ENCODE data around the gene ADAM15. TPM values are rescaled to one million over a fixed set of nuclear protein-coding genes. Genes with fewer than 3 reads are reported as not detected.

ADAM15 gene, protein sequence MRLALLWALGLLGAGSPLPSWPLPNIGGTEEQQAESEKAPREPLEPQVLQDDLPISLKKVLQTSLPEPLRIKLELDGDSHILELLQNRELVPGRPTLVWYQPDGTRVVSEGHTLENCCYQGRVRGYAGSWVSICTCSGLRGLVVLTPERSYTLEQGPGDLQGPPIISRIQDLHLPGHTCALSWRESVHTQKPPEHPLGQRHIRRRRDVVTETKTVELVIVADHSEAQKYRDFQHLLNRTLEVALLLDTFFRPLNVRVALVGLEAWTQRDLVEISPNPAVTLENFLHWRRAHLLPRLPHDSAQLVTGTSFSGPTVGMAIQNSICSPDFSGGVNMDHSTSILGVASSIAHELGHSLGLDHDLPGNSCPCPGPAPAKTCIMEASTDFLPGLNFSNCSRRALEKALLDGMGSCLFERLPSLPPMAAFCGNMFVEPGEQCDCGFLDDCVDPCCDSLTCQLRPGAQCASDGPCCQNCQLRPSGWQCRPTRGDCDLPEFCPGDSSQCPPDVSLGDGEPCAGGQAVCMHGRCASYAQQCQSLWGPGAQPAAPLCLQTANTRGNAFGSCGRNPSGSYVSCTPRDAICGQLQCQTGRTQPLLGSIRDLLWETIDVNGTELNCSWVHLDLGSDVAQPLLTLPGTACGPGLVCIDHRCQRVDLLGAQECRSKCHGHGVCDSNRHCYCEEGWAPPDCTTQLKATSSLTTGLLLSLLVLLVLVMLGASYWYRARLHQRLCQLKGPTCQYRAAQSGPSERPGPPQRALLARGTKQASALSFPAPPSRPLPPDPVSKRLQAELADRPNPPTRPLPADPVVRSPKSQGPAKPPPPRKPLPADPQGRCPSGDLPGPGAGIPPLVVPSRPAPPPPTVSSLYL
- total RNA-seq, result 100 to 1,000 TPM in 2 of 3 donors, 10 to 100 TPM in 1; 97.8 to 155 (median 109) TPM

DNA sequence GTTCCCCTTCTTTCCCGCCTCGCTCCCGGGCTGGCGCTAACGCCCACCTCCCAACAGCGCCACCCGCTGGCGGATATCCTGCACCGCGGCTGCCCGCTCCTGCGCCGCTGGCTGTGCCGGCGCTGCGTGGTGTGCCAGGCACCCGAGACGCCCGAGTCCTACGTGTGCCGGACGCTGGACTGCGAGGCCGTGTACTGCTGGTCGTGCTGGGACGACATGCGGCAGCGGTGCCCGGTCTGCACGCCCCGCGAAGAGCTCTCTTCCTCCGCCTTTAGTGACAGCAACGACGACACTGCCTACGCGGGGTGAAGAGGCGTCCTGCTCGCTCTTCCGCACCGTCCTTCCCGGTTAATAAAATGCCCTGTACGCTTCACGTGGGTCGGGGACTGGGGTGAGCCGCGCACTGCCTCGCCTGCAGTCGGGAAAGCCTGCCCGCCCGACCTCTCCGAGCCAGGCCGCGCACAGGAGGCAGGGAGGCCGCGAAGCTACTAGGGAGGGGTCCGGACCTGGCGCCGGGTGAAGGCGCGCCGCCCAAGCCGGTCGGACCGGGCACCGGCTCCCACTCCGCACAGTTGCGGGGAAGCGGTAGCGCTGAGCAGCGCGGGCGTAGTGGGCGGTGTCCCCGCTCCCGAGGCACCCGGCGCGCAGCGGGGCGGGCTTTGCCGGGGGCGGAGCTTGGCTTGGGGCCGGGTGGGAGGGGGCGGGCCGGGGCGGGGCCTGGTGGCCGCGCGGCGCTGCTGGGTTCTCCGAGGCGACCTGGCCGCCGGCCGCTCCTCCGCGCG lies at the start of gene ADAM15:
ADAM15 (plus strand) TSS at position 757 of the 782 bp plus-strand sequence. CDS start 71 bp downstream, outside the sequence.
- intact Hi-C loops (cut with DNase I; ENCODE audit: low total_unique reads), result loop anchor here (5.0 kb wide), 1 partner anchor 33 kb away; no protein-coding TSS in a partner anchor
- no peaks in the 10 kb centered on the region for H3K27me3 ChIP-seq
- DNase-seq (ENCODE audit: low spot score in 2 of 2), result peak; percentile 70 to 84
- H3K4me3 ChIP-seq, result peak within 1 kb of the TSS; percentile 77 to 87 (median 80)
- TF ChIP-seq, protein P1, sequence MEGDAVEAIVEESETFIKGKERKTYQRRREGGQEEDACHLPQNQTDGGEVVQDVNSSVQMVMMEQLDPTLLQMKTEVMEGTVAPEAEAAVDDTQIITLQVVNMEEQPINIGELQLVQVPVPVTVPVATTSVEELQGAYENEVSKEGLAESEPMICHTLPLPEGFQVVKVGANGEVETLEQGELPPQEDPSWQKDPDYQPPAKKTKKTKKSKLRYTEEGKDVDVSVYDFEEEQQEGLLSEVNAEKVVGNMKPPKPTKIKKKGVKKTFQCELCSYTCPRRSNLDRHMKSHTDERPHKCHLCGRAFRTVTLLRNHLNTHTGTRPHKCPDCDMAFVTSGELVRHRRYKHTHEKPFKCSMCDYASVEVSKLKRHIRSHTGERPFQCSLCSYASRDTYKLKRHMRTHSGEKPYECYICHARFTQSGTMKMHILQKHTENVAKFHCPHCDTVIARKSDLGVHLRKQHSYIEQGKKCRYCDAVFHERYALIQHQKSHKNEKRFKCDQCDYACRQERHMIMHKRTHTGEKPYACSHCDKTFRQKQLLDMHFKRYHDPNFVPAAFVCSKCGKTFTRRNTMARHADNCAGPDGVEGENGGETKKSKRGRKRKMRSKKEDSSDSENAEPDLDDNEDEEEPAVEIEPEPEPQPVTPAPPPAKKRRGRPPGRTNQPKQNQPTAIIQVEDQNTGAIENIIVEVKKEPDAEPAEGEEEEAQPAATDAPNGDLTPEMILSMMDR (IDR thresholded peaks at IDR 0.05), result peak; percentile 82 to 93 (median 88)
- TF ChIP-seq POLR2A (IDR thresholded peaks at IDR 0.05), result no peak
- TF ChIP-seq POLR2AphosphoS5 (IDR thresholded peaks at IDR 0.05), result peak; percentile 36 to 47 (median 44)
- H3K36me3 ChIP-seq, result no peaks in the 10 kb centered on the region
- H3K9me3 ChIP-seq, result no peaks in the 10 kb centered on the region
- peaks cover 6 to 9% of the 10 kb centered on the region in 2 donors for H3K4me1 ChIP-seq
- H3K27ac ChIP-seq, result peak within 1 kb of the TSS; percentile 90 to 92

DNA sequence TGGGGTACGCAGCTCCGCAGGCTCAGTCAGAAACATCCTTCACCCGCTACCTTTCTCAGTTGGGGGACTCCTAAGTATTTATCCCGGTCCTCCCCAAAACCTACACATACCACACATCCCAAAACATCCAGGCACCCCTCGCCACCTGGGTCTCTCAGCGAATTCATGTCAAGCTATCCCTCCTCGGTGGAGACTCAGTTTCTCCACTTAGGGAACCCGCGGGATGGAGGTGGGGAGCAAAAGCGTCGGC lies 49.8 kb upstream of the ADAM15 start:
- DNase-seq (ENCODE audit: low spot score in 2 of 2), result no peak
- TF ChIP-seq POLR2AphosphoS5 (IDR thresholded peaks at IDR 0.05), result no peak
- TF ChIP-seq, protein P1 (IDR thresholded peaks at IDR 0.05), result no peak
- TF ChIP-seq POLR2A (IDR thresholded peaks at IDR 0.05), result no peak
- no peaks in the 10 kb centered on the region for H3K27me3 ChIP-seq
- H3K27ac ChIP-seq, result peak overlapping the region; percentile 98 to 99
- H3K4me3 ChIP-seq, result peak overlapping the region; percentile 89 to 95 (median 89)
- H3K36me3 ChIP-seq, result no peaks in the 10 kb centered on the region
- no peaks in the 10 kb centered on the region for H3K9me3 ChIP-seq
- peaks cover 16 to 30% of the 10 kb centered on the region in 2 donors for H3K4me1 ChIP-seq
- intact Hi-C loops (cut with DNase I; ENCODE audit: low total_unique reads), result no loop called here

DNA sequence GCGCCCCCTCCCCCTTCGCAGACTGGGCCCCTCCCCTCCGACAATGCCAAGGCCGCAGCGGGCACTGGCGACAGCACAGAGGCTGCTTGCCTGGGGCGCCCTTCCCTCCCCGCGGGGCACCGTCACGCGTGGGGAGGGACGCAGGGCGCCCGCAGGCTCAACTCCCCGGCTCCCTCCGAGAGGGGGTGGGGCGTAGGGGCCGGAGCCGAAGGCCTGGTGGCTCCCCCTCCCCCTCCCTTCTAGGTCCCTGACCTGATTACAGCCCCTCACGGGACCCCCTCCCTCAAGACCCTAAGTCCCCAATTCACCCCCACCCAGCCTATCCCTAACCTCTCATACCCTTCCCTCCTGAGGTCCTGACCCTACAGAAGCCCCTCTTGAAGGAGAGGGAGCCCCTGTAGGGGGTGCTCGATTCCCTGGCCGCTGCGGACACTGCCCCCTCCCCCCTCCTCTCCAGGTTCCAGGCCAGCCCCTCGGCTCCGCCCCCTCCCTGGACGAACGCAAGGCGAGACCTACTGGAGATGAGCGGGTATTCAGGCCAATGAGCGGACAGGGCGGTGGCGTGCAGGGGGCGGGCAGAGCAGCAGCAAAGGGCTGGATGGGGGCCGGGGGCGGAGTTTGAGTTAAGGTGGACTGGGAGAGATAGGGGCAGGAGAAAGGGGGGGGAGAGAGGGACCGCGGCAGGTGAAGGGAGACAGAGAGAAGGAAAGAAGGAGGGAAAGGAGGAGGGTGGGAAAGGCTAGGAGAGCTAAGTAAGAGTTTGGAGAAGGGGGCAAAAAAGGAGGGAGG lies 49.2 kb upstream of the ADAM15 start:
- intact Hi-C loops (cut with DNase I; ENCODE audit: low total_unique reads), result no loop called here
- H3K27me3 ChIP-seq, result no peaks in the 10 kb centered on the region
- H3K9me3 ChIP-seq, result no peaks in the 10 kb centered on the region
- no peaks in the 10 kb centered on the region for H3K36me3 ChIP-seq
- H3K4me1 ChIP-seq, result peaks cover 16 to 36% of the 10 kb centered on the region in 2 donors
- peak; percentile 100 for DNase-seq (ENCODE audit: low spot score in 2 of 2)
- H3K27ac ChIP-seq, result peak overlapping the region; percentile 98 to 99
- TF ChIP-seq POLR2A (IDR thresholded peaks at IDR 0.05), result peak; percentile 83
- TF ChIP-seq, protein P1 (IDR thresholded peaks at IDR 0.05), result peak in 2 of 3 donors; percentile 9 to 30
- TF ChIP-seq POLR2AphosphoS5 (IDR thresholded peaks at IDR 0.05), result peak in 2 of 3 donors; percentile 61 to 78
- peak overlapping the region; percentile 89 to 95 (median 89) for H3K4me3 ChIP-seq

DNA sequence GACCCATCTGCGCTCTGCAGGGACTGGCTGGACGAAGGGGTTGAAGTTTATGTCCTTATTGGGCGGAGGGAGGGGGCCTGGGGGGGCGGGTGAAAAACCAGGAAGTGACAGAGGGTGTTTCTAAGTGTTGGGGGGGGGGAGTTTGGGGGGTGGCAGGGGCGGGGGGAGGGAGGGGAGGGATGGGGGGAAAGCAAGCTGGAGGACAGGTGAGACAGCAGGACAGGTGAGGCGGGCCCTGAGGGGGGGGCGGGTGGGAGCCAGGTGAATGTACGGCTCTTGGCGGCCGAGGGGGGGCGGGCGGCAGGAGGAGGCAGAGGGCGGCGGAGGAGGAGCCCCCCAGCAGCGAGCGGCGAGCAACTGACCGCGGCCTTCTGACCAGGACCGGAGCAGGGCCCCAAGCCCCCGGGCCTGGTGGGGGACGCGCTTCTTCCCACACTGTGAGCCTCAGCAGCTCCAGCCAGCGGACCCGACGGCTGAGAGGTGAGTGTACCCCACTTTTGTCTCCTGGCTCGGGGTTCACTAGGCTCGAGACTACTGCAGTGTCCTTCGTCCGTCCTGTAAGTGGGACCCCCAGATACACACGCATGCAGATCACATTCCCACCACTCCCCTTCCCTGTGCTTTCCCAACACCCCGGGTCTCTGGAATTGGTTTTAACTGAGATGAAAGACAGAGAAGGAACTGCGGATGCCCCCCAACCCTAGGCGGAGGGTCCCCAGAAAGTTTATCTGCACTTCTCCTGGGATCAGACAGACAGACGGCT lies 48.5 kb upstream of the ADAM15 start, which contains the start of gene ZBTB7B:
ZBTB7B (plus strand) TSS at position 339 of the 763 bp plus-strand sequence. CDS start 11,859 bp downstream, outside the sequence.
- H3K36me3 ChIP-seq, result no peaks in the 10 kb centered on the region
- H3K4me1 ChIP-seq, result peaks cover 20 to 43% of the 10 kb centered on the region in 2 donors
- no peaks in the 10 kb centered on the region for H3K27me3 ChIP-seq
- peak within 1 kb of the TSS; percentile 98 to 99 for H3K27ac ChIP-seq
- no peaks in the 10 kb centered on the region for H3K9me3 ChIP-seq
- no peak for DNase-seq (ENCODE audit: low spot score in 2 of 2)
- peak within 1 kb of the TSS; percentile 89 to 95 (median 89) for H3K4me3 ChIP-seq
- intact Hi-C loops (cut with DNase I; ENCODE audit: low total_unique reads), result no loop called here
- no peak for TF ChIP-seq POLR2A (IDR thresholded peaks at IDR 0.05)
- TF ChIP-seq, protein P1 (IDR thresholded peaks at IDR 0.05), result peak in 2 of 3 donors; percentile 8 to 14

Measured in breast epithelium (tissue), 4 donors.